Measurements from ENCODE around the gene HNRNPCL2.
"Not testable (repeated sequence)": the region's sequence is repeated elsewhere in the genome, so short reads cannot be mapped to it uniquely, and the experiment has no call there.

Gene HNRNPCL2

DNA sequence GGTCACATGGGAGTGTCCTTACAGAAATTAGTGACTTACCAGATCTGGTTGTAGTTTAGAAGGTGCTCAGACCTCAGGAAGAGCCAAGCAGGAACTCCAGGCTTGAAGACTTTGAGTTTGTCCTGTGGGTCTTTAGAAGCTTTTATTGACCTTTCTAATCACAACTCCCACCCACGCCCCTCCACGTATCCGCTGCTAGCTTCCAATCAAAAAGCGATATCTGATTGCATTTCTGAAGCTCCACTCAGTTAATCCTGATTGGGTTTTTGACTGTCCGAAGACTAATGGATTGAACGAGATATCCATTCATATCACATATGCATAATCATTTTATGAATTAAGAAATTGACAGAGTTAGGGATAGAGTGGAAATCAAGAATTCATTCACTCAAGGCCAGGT lies at the start of gene HNRNPCL2:
Gene HNRNPCL2 (minus strand): TSS at position 101 of the 400 bp plus-strand sequence. CDS start 454 bp downstream, outside the sequence.
- DNase-seq: not testable (repeated sequence)

DNA sequence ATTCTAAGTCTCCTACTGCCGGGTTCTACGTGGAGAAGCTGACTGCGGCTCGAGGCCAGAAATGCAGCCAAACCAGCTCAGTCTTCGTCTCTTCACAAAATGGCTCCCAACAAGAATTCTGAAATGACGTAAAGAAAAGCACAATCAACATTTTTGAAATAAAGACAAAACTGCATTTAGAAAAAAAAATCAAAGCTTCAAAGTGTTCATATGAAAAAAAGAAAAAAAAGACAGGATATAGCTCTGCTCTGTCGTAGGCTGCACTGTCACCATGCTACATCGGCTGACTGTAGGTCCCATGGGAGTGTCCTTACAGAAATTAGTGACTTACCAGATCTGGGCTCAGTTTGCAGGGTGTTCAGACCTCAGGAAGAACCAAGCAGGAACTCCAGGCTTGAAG lies 48.9 kb upstream of the HNRNPCL2 start, which contains the start of gene HNRNPCL4:
Gene HNRNPCL4 (minus strand): TSS at position 101 of the 400 bp plus-strand sequence. CDS start 164 bp downstream, outside the sequence.
- not testable (repeated sequence) for DNase-seq

- not testable (repeated sequence) for DNase-seq
Measured at GRCh38 chr1:13155909-13156308, 39.3 kb upstream of the HNRNPCL2 start, which contains the start of gene PRAMEF26. Gene PRAMEF26, minus strand, starts transcription at chr1:13156009. Its CDS starts 2,914 bp downstream, at chr1:13153095.

DNA sequence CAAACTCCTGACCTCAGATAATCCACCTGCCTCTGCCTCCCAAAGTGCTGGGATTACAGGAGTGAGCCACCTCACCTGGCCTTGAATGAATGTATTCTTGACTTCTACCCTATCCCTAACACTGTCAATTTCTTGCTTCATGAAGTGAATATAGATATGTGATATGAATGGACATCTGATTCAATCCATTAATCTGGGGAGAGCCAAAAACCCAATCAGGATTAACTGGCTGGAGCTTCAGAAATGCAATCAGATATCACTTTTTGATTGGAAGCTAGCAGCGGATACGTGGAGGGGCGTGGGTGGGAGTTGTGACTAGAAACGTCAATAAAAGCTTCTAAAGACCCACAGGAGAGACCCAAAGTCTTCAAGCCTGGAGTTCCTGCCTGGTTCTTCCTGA lies 46.2 kb downstream of the HNRNPCL2 start, which contains the start of gene PRAMEF25:
Gene PRAMEF25 (plus strand): TSS at position 301 of the 400 bp plus-strand sequence. CDS start 2,920 bp downstream, outside the sequence.
- DNase-seq: not testable (repeated sequence)
